Calu3 (cell line): ENCODE measurements around the gene GSTK1. TPM values are rescaled to one million over a fixed set of nuclear protein-coding genes. Genes with fewer than 3 reads are reported as not detected.
A peak's percentile ranks its signal among the peaks of the same experiment; 100 is the strongest.

Experiments
- BruUV-seq: library from RNA; stranded (reverse); fragments of 400-500 nt; replicated peaks from 2 replicates; lab custom pipeline; 2021; lab: Mats Ljungman, UMichigan
- CTCF ChIA-PET: fragments of 300-600 bp; sonication (Branson Sonifier 250); formaldehyde crosslinking; loops from one replicate; lab custom pipeline; 2022; ENCODE audit warnings: antibody characterized with exemption; lab: Charles Lee
- DNase-seq: peaks from one replicate; pipeline ENCODE4 v3.0.0; 2022
- H3K27ac Mint-ChIP-seq: one replicate; pipeline ENCODE4 v1.8.0; 2022; ENCODE audit warnings: mixed read lengths; ENCODE audit not compliant: unreplicated experiment
- H3K27me3 Mint-ChIP-seq: one replicate; pipeline ENCODE4 v1.8.0; 2022; ENCODE audit warnings: mixed read lengths; ENCODE audit not compliant: unreplicated experiment
- H3K36me3 Mint-ChIP-seq: one replicate; pipeline ENCODE4 v1.8.0; 2022; ENCODE audit warnings: mild to moderate bottlenecking, moderate library complexity, mixed read lengths; ENCODE audit not compliant: insufficient read depth, unreplicated experiment
- H3K4me1 Mint-ChIP-seq: one replicate; pipeline ENCODE4 v1.8.0; 2022; ENCODE audit warnings: mild to moderate bottlenecking, low read depth, mixed read lengths; ENCODE audit not compliant: unreplicated experiment
- H3K4me3 Mint-ChIP-seq: one replicate; pipeline ENCODE4 v1.8.0; 2022; ENCODE audit warnings: mild to moderate bottlenecking, low read depth, moderate library complexity, mixed read lengths; ENCODE audit not compliant: unreplicated experiment
- H3K9me3 Mint-ChIP-seq: one replicate; pipeline ENCODE4 v1.8.0; 2022; ENCODE audit warnings: low read depth, mixed read lengths; ENCODE audit not compliant: unreplicated experiment
- intact Hi-C: fragments of 100-400 bp; cut with micrococcal nuclease; formaldehyde crosslinking; loops from one replicate; pipeline ENCODE4 v1.10.0; 2022; ENCODE audit not compliant: unreplicated experiment
- total RNA-seq: library from RNA; stranded (reverse); gene quantifications from 2 replicates; pipeline ENCODE4 v1.2.3, GENCODE V29; 2022
- TF ChIP-seq, protein P1 (sequence below): fragments of 200-600 bp; IDR thresholded peaks from one replicate; pipeline ENCODE4 v1.8.0; 2022; ENCODE audit warnings: antibody characterized with exemption; ENCODE audit not compliant: unreplicated experiment

Gene GSTK1
- total RNA-seq, 1 experiment from 2014 or later, result 109 TPM

GRCh38 chr7:143286522-143286890 lies 23.3 kb downstream of the GSTK1 start:
- Mint-ChIP-seq H3K4me1 (peaks cover 43% of the 10 kb centered on the region), H3K9me3 (peaks cover 3% of the 10 kb centered on the region), H3K27me3 (no peaks in the 10 kb centered on the region), H3K27ac (no peak overlapping the region), H3K36me3 (peaks cover 59% of the 10 kb centered on the region), H3K4me3 (no peak overlapping the region)
- no peak for DNase-seq
- intact Hi-C loops, result no loop called here
- TF ChIP-seq, protein P1, sequence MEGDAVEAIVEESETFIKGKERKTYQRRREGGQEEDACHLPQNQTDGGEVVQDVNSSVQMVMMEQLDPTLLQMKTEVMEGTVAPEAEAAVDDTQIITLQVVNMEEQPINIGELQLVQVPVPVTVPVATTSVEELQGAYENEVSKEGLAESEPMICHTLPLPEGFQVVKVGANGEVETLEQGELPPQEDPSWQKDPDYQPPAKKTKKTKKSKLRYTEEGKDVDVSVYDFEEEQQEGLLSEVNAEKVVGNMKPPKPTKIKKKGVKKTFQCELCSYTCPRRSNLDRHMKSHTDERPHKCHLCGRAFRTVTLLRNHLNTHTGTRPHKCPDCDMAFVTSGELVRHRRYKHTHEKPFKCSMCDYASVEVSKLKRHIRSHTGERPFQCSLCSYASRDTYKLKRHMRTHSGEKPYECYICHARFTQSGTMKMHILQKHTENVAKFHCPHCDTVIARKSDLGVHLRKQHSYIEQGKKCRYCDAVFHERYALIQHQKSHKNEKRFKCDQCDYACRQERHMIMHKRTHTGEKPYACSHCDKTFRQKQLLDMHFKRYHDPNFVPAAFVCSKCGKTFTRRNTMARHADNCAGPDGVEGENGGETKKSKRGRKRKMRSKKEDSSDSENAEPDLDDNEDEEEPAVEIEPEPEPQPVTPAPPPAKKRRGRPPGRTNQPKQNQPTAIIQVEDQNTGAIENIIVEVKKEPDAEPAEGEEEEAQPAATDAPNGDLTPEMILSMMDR, result no peak
- BruUV-seq, result no TSS peak
- CTCF ChIA-PET, result interaction anchor here (0.7 kb wide), 1 partner anchor 32 kb away, joined by 10 read pairs; no protein-coding TSS in a partner anchor

DNA sequence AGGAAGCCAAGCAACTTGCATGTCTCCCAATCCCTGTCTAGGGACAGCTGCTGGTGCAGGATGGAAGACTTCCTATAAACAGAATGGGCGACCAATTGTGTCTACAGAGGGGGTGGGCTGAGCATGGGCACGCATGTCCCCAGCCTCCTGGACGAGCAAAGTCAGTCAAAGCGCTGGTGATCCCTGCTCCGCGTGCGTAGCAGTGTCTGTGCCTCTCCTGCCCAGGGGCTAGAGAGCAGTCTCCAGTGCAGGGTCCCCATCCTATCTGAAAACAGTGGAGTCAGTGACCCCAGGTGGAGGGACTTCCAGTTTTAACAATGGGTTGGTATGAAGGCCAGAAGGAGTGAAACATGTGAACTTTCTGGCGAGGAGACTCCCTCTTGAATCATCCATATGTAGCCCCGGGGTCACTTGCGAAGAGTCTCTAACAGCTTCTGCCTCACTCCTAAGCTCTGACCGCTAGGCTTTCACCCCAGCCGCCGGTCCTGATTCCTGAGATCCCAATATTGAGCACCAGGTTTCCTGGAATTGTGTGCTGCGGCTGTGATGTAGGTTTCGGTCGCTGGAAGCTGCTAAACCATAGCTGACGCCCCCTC lies 24.2 kb downstream of the GSTK1 start:
- Mint-ChIP-seq H3K27ac (peak overlapping the region; percentile 79), H3K4me1 (peaks cover 43% of the 10 kb centered on the region), H3K4me3 (peak overlapping the region; percentile 89), H3K36me3 (peaks cover 68% of the 10 kb centered on the region), H3K27me3 (no peaks in the 10 kb centered on the region), H3K9me3 (peaks cover 3% of the 10 kb centered on the region)
- intact Hi-C loops, result no loop called here
- DNase-seq, result no peak
- CTCF ChIA-PET, result interaction anchor here (0.5 to 1.2 kb wide), 5 partner anchors 8 to 504 kb away, joined by 3 to 7 read pairs (median 5); no protein-coding TSS in a partner anchor
- TF ChIP-seq, protein P1, result no peak
- BruUV-seq, result no TSS peak

- H3K36me3 Mint-ChIP-seq, result peaks cover 74% of the 10 kb centered on the region
- peak within 1 kb of the TSS; percentile 89 for H3K4me3 Mint-ChIP-seq
- intact Hi-C loops, result no loop called here
- CTCF ChIA-PET, result interaction anchor here (0.5 to 1.2 kb wide), 7 partner anchors 9 to 505 kb away, joined by 3 to 7 read pairs (median 4); no protein-coding TSS in a partner anchor
- peak within 1 kb of the TSS; percentile 79 for H3K27ac Mint-ChIP-seq
- peaks cover 3% of the 10 kb centered on the region for H3K9me3 Mint-ChIP-seq
- DNase-seq, result peak; percentile 98
- peaks cover 41% of the 10 kb centered on the region for H3K4me1 Mint-ChIP-seq
- no TSS peak for BruUV-seq
- TF ChIP-seq, protein P1, result no peak
- H3K27me3 Mint-ChIP-seq, result no peaks in the 10 kb centered on the region
Measured at GRCh38 chr7:143287935-143288826, 24.9 kb downstream of the GSTK1 start, which contains the start of gene CASP2. CASP2 (plus strand) TSS chr7:143288351; CDS start chr7:143288456, 105 bp downstream.

- DNase-seq, result no peak
- intact Hi-C loops, result no loop called here
- H3K27ac Mint-ChIP-seq, result peak overlapping the region; percentile 79
- peak overlapping the region; percentile 89 for H3K4me3 Mint-ChIP-seq
- H3K9me3 Mint-ChIP-seq, result peaks cover 3% of the 10 kb centered on the region
- no peaks in the 10 kb centered on the region for H3K27me3 Mint-ChIP-seq
- peaks cover 76% of the 10 kb centered on the region for H3K36me3 Mint-ChIP-seq
- TF ChIP-seq, protein P1, result no peak
- TSS peak; percentile 34 for BruUV-seq
- H3K4me1 Mint-ChIP-seq, result peaks cover 34% of the 10 kb centered on the region
- CTCF ChIA-PET, result interaction anchor here (0.8 to 1.2 kb wide), 2 partner anchors 81 to 91 kb away, joined by 3 to 7 read pairs; no protein-coding TSS in a partner anchor
Measured at GRCh38 chr7:143288836-143289235, 25.6 kb downstream of the GSTK1 start.
